ENCODE data around the gene DENND4A.

Gene DENND4A

DNA sequence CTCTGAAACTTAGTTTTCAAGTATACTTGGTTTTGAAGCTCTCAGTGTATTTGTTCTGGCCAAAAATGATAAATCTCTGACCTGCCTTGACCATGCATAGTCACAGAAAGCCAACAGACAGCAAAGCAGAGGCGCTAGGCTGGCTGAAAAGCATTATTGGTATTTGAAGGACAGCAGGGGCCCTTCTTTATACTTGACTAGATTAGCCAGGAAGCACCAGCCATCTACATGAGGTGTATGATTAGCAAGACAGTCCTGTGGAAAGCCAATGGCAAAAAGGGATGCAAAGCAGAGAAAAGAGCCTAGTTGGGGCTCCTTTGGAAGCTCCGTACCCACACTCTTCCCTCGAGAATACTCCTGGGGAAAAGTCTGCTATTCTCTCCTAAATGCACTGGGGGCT, 162.5 kb downstream of the DENND4A start:
- H4K20me1 ChIP-seq (ENCODE audit: control insufficient read depth, insufficient read depth, low read depth, low read length), result no peaks in the 10 kb centered on the region
- no peak overlapping the region for H3K4me2 ChIP-seq (ENCODE audit: low read length)
- no peaks in the 10 kb centered on the region for H3K27me3 ChIP-seq (ENCODE audit: control insufficient read depth, low read length)
- H3K36me3 ChIP-seq (ENCODE audit: control insufficient read depth, low read length), result no peaks in the 10 kb centered on the region
- no peaks in the 10 kb centered on the region for H3K79me2 ChIP-seq (ENCODE audit: control insufficient read depth, low read length)
- no peak for TF ChIP-seq EZH2phosphoT487 (IDR thresholded peaks at IDR 0.05; ENCODE audit: borderline replicate concordance, low read length)
- TF ChIP-seq, protein P1, sequence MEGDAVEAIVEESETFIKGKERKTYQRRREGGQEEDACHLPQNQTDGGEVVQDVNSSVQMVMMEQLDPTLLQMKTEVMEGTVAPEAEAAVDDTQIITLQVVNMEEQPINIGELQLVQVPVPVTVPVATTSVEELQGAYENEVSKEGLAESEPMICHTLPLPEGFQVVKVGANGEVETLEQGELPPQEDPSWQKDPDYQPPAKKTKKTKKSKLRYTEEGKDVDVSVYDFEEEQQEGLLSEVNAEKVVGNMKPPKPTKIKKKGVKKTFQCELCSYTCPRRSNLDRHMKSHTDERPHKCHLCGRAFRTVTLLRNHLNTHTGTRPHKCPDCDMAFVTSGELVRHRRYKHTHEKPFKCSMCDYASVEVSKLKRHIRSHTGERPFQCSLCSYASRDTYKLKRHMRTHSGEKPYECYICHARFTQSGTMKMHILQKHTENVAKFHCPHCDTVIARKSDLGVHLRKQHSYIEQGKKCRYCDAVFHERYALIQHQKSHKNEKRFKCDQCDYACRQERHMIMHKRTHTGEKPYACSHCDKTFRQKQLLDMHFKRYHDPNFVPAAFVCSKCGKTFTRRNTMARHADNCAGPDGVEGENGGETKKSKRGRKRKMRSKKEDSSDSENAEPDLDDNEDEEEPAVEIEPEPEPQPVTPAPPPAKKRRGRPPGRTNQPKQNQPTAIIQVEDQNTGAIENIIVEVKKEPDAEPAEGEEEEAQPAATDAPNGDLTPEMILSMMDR (IDR thresholded peaks at IDR 0.05; ENCODE audit: low read depth, low read length, poor library complexity, severe bottlenecking), result no peak
- no peaks in the 10 kb centered on the region for H3F3A ChIP-seq (ENCODE audit: control insufficient read depth, insufficient read depth)
- no peaks in the 10 kb centered on the region for H3K9me2 ChIP-seq (replicated peaks; ENCODE audit: control insufficient read depth, low read length)
- H3K9me3 ChIP-seq (ENCODE audit: control insufficient read depth, insufficient read depth, low read length), result no peaks in the 10 kb centered on the region
- no peak overlapping the region for H3K4me3 ChIP-seq (ENCODE audit: low read length)
- peaks cover 12% of the 10 kb centered on the region for H3K4me1 ChIP-seq (ENCODE audit: control insufficient read depth, low read length)
- H3K27ac ChIP-seq (ENCODE audit: low read depth, low read length), result no peak overlapping the region

DNA sequence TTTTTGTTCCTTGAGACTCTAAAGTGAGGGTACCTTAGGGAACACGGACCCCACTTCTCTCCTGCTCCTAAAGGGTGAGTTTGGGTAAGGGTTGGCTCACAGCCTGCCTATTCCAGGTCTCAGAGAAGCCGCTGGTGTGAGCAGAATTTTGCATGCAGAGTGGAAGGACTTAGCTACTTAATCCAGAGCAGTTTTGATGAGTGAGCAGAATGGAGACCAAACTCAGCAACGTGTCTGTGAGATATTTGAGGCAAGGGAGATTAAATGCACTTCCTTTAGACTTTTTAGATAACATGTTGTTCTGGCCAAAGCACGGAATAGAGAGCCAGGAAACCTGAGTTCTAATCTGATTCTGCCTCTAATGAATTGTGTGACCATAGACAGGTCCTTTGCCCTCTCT, 165.2 kb downstream of the DENND4A start:
- Histone ChIP-seq H3F3A (ENCODE audit: control insufficient read depth, insufficient read depth) (no peaks in the 10 kb centered on the region), H3K4me3 (ENCODE audit: low read length) (no peak overlapping the region), H3K27me3 (ENCODE audit: control insufficient read depth, low read length) (no peaks in the 10 kb centered on the region), H3K9me3 (ENCODE audit: control insufficient read depth, insufficient read depth, low read length) (no peaks in the 10 kb centered on the region), H3K4me1 (ENCODE audit: control insufficient read depth, low read length) (peaks cover 9% of the 10 kb centered on the region), H3K9me2 (replicated peaks; ENCODE audit: control insufficient read depth, low read length) (no peaks in the 10 kb centered on the region), H3K27ac (ENCODE audit: low read depth, low read length) (no peak overlapping the region), H3K36me3 (ENCODE audit: control insufficient read depth, low read length) (no peaks in the 10 kb centered on the region), H3K79me2 (ENCODE audit: control insufficient read depth, low read length) (no peaks in the 10 kb centered on the region), H4K20me1 (ENCODE audit: control insufficient read depth, insufficient read depth, low read depth, low read length) (no peaks in the 10 kb centered on the region), H3K4me2 (ENCODE audit: low read length) (no peak overlapping the region)
- TF ChIP-seq, protein P1 (IDR thresholded peaks at IDR 0.05; ENCODE audit: low read depth, low read length, poor library complexity, severe bottlenecking), result no peak
- no peak for TF ChIP-seq EZH2phosphoT487 (IDR thresholded peaks at IDR 0.05; ENCODE audit: borderline replicate concordance, low read length)

DNA sequence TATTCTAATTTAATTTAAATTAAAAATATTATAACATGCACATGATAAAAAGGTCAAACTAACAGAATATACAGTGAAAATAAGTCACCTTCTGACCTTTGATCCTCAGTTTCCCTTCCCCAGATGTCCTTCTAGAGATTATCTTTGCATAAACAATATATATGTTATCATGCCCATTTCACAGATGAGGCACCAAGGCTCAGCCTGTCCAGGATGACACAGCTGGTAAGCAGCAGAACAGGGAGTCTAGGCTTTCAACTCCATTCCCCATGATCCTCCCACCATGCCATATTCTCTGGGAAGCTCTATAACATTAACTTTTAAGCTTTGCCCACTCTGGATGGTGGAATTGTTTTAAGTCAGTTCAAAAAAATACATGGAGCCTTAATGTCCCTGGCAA, 169.0 kb downstream of the DENND4A start:
- no peak for TF ChIP-seq EZH2phosphoT487 (IDR thresholded peaks at IDR 0.05; ENCODE audit: borderline replicate concordance, low read length)
- TF ChIP-seq, protein P1 (IDR thresholded peaks at IDR 0.05; ENCODE audit: low read depth, low read length, poor library complexity, severe bottlenecking), result no peak
- Histone ChIP-seq H3F3A (ENCODE audit: control insufficient read depth, insufficient read depth) (no peaks in the 10 kb centered on the region), H3K9me2 (replicated peaks; ENCODE audit: control insufficient read depth, low read length) (no peaks in the 10 kb centered on the region), H3K79me2 (ENCODE audit: control insufficient read depth, low read length) (no peaks in the 10 kb centered on the region), H3K4me3 (ENCODE audit: low read length) (no peak overlapping the region), H3K27me3 (ENCODE audit: control insufficient read depth, low read length) (no peaks in the 10 kb centered on the region), H3K36me3 (ENCODE audit: control insufficient read depth, low read length) (no peaks in the 10 kb centered on the region), H3K4me1 (ENCODE audit: control insufficient read depth, low read length) (no peaks in the 10 kb centered on the region), H3K4me2 (ENCODE audit: low read length) (no peak overlapping the region), H3K27ac (ENCODE audit: low read depth, low read length) (no peak overlapping the region), H3K9me3 (ENCODE audit: control insufficient read depth, insufficient read depth, low read length) (no peaks in the 10 kb centered on the region), H4K20me1 (ENCODE audit: control insufficient read depth, insufficient read depth, low read depth, low read length) (no peaks in the 10 kb centered on the region)

DNA sequence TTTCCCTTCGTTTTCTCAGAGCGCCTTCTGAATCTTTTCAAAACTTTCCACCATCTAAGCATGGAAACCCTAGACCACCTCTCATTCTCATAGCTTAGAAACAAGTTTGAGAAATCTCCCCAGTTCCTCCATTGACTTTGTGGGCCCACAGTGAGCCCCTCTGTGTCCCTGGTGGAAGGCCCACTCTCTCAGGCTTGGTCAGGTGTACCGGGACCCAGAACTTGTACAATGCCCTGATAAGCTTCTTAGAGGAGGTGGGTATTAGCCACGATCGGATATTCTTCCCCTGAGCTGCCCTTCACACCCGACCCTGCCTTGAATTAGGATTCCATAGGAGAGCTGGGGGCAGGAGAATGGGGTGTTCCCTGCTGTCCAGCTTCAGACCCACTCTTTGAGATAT, 170.5 kb downstream of the DENND4A start, which contains the start of gene SLC24A1:
Gene SLC24A1, plus strand, starts transcription at position 301 of the 400 bp plus-strand sequence. CDS start 2,143 bp downstream, outside the sequence.
- H3K27ac ChIP-seq (ENCODE audit: low read depth, low read length), result no peak within 1 kb of the TSS
- no peaks in the 10 kb centered on the region for H3K36me3 ChIP-seq (ENCODE audit: control insufficient read depth, low read length)
- TF ChIP-seq, protein P1 (IDR thresholded peaks at IDR 0.05; ENCODE audit: low read depth, low read length, poor library complexity, severe bottlenecking), result no peak
- no peak for TF ChIP-seq EZH2phosphoT487 (IDR thresholded peaks at IDR 0.05; ENCODE audit: borderline replicate concordance, low read length)

More for the DNA sequence above, 170.5 kb downstream of the DENND4A start, which contains the start of gene SLC24A1:
- Histone ChIP-seq H3K9me3 (ENCODE audit: control insufficient read depth, insufficient read depth, low read length) (no peaks in the 10 kb centered on the region), H4K20me1 (ENCODE audit: control insufficient read depth, insufficient read depth, low read depth, low read length) (no peaks in the 10 kb centered on the region), H3K79me2 (ENCODE audit: control insufficient read depth, low read length) (no peaks in the 10 kb centered on the region), H3K9me2 (replicated peaks; ENCODE audit: control insufficient read depth, low read length) (no peaks in the 10 kb centered on the region), H3F3A (ENCODE audit: control insufficient read depth, insufficient read depth) (no peaks in the 10 kb centered on the region), H3K27me3 (ENCODE audit: control insufficient read depth, low read length) (no peaks in the 10 kb centered on the region), H3K4me1 (ENCODE audit: control insufficient read depth, low read length) (no peaks in the 10 kb centered on the region), H3K4me3 (ENCODE audit: low read length) (no peak within 1 kb of the TSS), H3K4me2 (ENCODE audit: low read length) (no peak within 1 kb of the TSS)
